Measurements from ENCODE around the gene MAP3K21. TPM values are rescaled to one million over a fixed set of nuclear protein-coding genes. Genes with fewer than 3 reads are reported as not detected.

Gene MAP3K21
- total RNA-seq, 1 experiment from 2014 or later = 24.2 TPM

GRCh38 chr1:233356705-233356987, 29.1 kb downstream of the MAP3K21 start:
- no peak overlapping the region for H3K4me3 Mint-ChIP-seq (ENCODE audit: unreplicated experiment)
- no peaks in the 10 kb centered on the region for H3K27me3 Mint-ChIP-seq (ENCODE audit: insufficient read depth, unreplicated experiment)
- DNase-seq (ENCODE audit: unreplicated experiment) = no peak
- POLR2A ChIA-PET = interaction anchor here (0.5 kb wide), 1 partner anchor 8 kb away, joined by 3 read pairs; no protein-coding TSS in a partner anchor
- peaks cover 6% of the 10 kb centered on the region for H3K9me3 Mint-ChIP-seq (ENCODE audit: unreplicated experiment)
- no TSS peak for BruUV-seq (replicated peaks)
- no peak overlapping the region for H3K27ac Mint-ChIP-seq (ENCODE audit: low read depth, unreplicated experiment)
- peaks cover 63% of the 10 kb centered on the region for H3K36me3 Mint-ChIP-seq (ENCODE audit: insufficient read depth, unreplicated experiment)
- CTCF ChIA-PET = interaction anchor here (0.6 to 1.3 kb wide), 3 partner anchors 23 to 756 kb away, joined by 3 read pairs; no protein-coding TSS in a partner anchor
- peaks cover 6% of the 10 kb centered on the region for H3K4me1 Mint-ChIP-seq (ENCODE audit: insufficient read depth, unreplicated experiment)
- TF ChIP-seq CTCF (IDR thresholded peaks at IDR 0.05; ENCODE audit: unreplicated experiment) = no peak
- intact Hi-C loops (cut with micrococcal nuclease) = no loop called here

GRCh38 chr1:233357595-233358397, 30.3 kb downstream of the MAP3K21 start:
- Mint-ChIP-seq H3K27me3 (ENCODE audit: insufficient read depth, unreplicated experiment) (no peaks in the 10 kb centered on the region), H3K36me3 (ENCODE audit: insufficient read depth, unreplicated experiment) (peaks cover 65% of the 10 kb centered on the region), H3K4me3 (ENCODE audit: unreplicated experiment) (no peak overlapping the region), H3K27ac (ENCODE audit: low read depth, unreplicated experiment) (no peak overlapping the region), H3K4me1 (ENCODE audit: insufficient read depth, unreplicated experiment) (peaks cover 6% of the 10 kb centered on the region), H3K9me3 (ENCODE audit: unreplicated experiment) (peaks cover 6% of the 10 kb centered on the region)
- no peak for TF ChIP-seq CTCF (IDR thresholded peaks at IDR 0.05; ENCODE audit: unreplicated experiment)
- no TSS peak for BruUV-seq (replicated peaks)
- DNase-seq (ENCODE audit: unreplicated experiment) = no peak
- CTCF ChIA-PET = interaction anchor here (0.6 to 2.2 kb wide), 6 partner anchors 9 to 845 kb away, joined by 3 to 6 read pairs (median 3); no protein-coding TSS in a partner anchor
- POLR2A ChIA-PET = no interaction called here
- intact Hi-C loops (cut with micrococcal nuclease) = no loop called here

DNA sequence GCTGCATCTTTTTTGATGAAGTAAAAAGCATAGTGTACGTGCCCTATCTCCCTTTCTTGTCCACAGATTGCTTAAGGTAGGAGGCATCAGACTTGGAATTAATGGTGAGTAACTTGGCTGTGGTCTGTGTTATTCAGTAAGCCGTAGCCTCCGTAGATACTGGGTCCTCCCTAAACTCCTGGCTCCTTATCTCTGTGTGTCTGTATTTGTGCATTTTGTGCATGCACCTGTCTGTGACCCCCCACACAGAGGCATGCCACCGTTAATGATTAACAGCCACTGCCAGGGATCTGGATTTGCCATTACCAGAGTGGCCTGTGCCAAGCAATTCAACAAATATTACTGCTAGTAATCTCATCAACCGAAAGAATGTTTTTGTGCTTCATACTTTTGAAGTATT, 31.9 kb downstream of the MAP3K21 start:
- no peak overlapping the region for H3K27ac Mint-ChIP-seq (ENCODE audit: low read depth, unreplicated experiment)

More for the DNA sequence above, 31.9 kb downstream of the MAP3K21 start:
- H3K27me3 Mint-ChIP-seq (ENCODE audit: insufficient read depth, unreplicated experiment) = no peaks in the 10 kb centered on the region
- H3K4me3 Mint-ChIP-seq (ENCODE audit: unreplicated experiment) = no peak overlapping the region
- BruUV-seq (replicated peaks) = no TSS peak
- DNase-seq (ENCODE audit: unreplicated experiment) = no peak
- POLR2A ChIA-PET = interaction anchor here (0.9 to 3.8 kb wide), 3 partner anchors 8 to 31 kb away, joined by 5 to 14 read pairs (median 10); no protein-coding TSS in a partner anchor
- H3K9me3 Mint-ChIP-seq (ENCODE audit: unreplicated experiment) = peaks cover 6% of the 10 kb centered on the region
- intact Hi-C loops (cut with micrococcal nuclease) = no loop called here
- peaks cover 64% of the 10 kb centered on the region for H3K36me3 Mint-ChIP-seq (ENCODE audit: insufficient read depth, unreplicated experiment)
- no peak for TF ChIP-seq CTCF (IDR thresholded peaks at IDR 0.05; ENCODE audit: unreplicated experiment)
- CTCF ChIA-PET = interaction anchor here (0.5 to 2.2 kb wide), 6 partner anchors 12 to 82 kb away, joined by 3 to 6 read pairs (median 3); no protein-coding TSS in a partner anchor
- H3K4me1 Mint-ChIP-seq (ENCODE audit: insufficient read depth, unreplicated experiment) = peaks cover 7% of the 10 kb centered on the region

Measured in MCF 10A (cell line).